Right cardiac atrium (tissue), 5 donors: Measurements from ENCODE around the gene TNNI3. TPM values are rescaled to one million over a fixed set of nuclear protein-coding genes. Genes with fewer than 3 reads are reported as not detected.

Source experiments
- ATAC-seq, 2 donors: fragments of 200-7000 bp; cut with Tn5 transposase; one replicate each; pipeline versions ENCODE4 v1.8.0 to v1.9.1; 2020; ENCODE audit warnings: moderate library complexity in 2 of 2, mild to moderate bottlenecking in 1 of 2
- DNase-seq, 3 donors: peaks; one replicate each; pipeline ENCODE4 v3.0.0-alpha.2; 2020
- H3K27ac ChIP-seq: one replicate; pipeline ENCODE4 v1.5.1; 2013; ENCODE audit warnings: mild to moderate bottlenecking, low read length, control low read depth, moderate library complexity
- H3K27me3 ChIP-seq: one replicate; pipeline ENCODE4 v1.6.1; 2013; ENCODE audit not compliant: control insufficient read depth, insufficient read depth
- H3K4me1 ChIP-seq: one replicate; pipeline ENCODE4 v1.6.1; 2013; ENCODE audit warnings: low read length; ENCODE audit not compliant: control insufficient read depth, insufficient read depth
- H3K4me3 ChIP-seq: one replicate; pipeline ENCODE4 v1.5.1; 2013; ENCODE audit warnings: low read length, control low read depth
- H3K9me3 ChIP-seq: one replicate; pipeline ENCODE4 v1.6.1; 2013; ENCODE audit warnings: low read length; ENCODE audit not compliant: control insufficient read depth
- WGBS: extraction: QIAGEN DNeasy Blood & Tissue Kit; methylation state at CpG from one replicate; pipeline ENCODE4 v1.1.7; 2013; 5-methylcytosine and 5-hydroxymethylcytosine counted together
- intact Hi-C, 4 donors: fragments of 100-400 bp; cut with DNase I; formaldehyde crosslinking; loops; one replicate each; pipeline versions ENCODE4 v1.11.0 to v1.14.0; 2022 to 2023
- polyA plus RNA-seq: library from polyadenylated mRNA; stranded (reverse); fragments of 200-250 nt; gene quantifications from one replicate; pipeline ENCODE4 v1.2.3, GENCODE V29; 2013
- total RNA-seq, 4 donors: library from RNA; stranded (reverse); fragmentation: NEBNext Ultra II Directional; extraction: Animal tissue kit (Norgen Biotek cat#: 25700); gene quantifications; one replicate each; pipeline ENCODE4 v1.2.1, GENCODE V29; 2021
- donor health status: healthy with polysubstance abuse.
- donor health status: DM: no; HTN: yes; CAD: no.
- donor health status: DM: no; HTN: no; CAD: no.
- donor health status: DM: no; HTN: yes; CAD: no; lungs with severe emphysema.
- donor health status: DM: yes; HTN: yes; CAD: no.

The TNNI3 gene
- total and polyA plus RNA-seq, 5 donors, result 1,638 to 8,501 (median 2,994) TPM

GRCh38 chr19:55116859-55117662 is 40.5 kb downstream of the TNNI3 start, which contains the start of gene PPP1R12C:
Gene PPP1R12C, minus strand, starts transcription at chr19:55117637. Its CDS starts 94 bp downstream, at chr19:55117543.
- Histone ChIP-seq H3K27me3 (no peaks in the 10 kb centered on the region), H3K9me3 (no peaks in the 10 kb centered on the region), H3K4me3 (peak within 1 kb of the TSS; percentile 91), H3K4me1 (peaks cover 25% of the 10 kb centered on the region), H3K27ac (peak within 1 kb of the TSS; percentile 84)
- WGBS, result under 1% methylated on average over 94 of the region's 97 CpGs
- intact Hi-C loops, result no loop called here
- DNase-seq, result peak; percentile 51 to 74 (median 74)
- no peak for ATAC-seq

- H3K4me3 ChIP-seq, result peak overlapping the region; percentile 91
- ATAC-seq, result peak; percentile 32 to 50
- WGBS, result under 1% methylated on average over 25 of the region's 25 CpGs
- H3K9me3 ChIP-seq, result no peaks in the 10 kb centered on the region
- peak overlapping the region; percentile 84 for H3K27ac ChIP-seq
- intact Hi-C loops, result no loop called here
- H3K4me1 ChIP-seq, result peaks cover 27% of the 10 kb centered on the region
- peak; percentile 78 to 87 (median 84) for DNase-seq
- no peaks in the 10 kb centered on the region for H3K27me3 ChIP-seq
Measured at GRCh38 chr19:55116232-55116858, 41.2 kb downstream of the TNNI3 start.

- H3K4me3 ChIP-seq, result peak overlapping the region; percentile 91
- peak overlapping the region; percentile 84 for H3K27ac ChIP-seq
- H3K9me3 ChIP-seq, result no peaks in the 10 kb centered on the region
- intact Hi-C loops, result no loop called here
- no peaks in the 10 kb centered on the region for H3K27me3 ChIP-seq
- no peak for ATAC-seq
- H3K4me1 ChIP-seq, result peaks cover 27% of the 10 kb centered on the region
- WGBS, result 37% methylated on average over 13 of the region's 13 CpGs
- DNase-seq, result no peak
Measured at GRCh38 chr19:55115446-55116065, 42.0 kb downstream of the TNNI3 start.

- Histone ChIP-seq H3K9me3 (no peaks in the 10 kb centered on the region), H3K4me3 (no peak overlapping the region), H3K27me3 (no peaks in the 10 kb centered on the region), H3K27ac (peak overlapping the region; percentile 83), H3K4me1 (peaks cover 27% of the 10 kb centered on the region)
- WGBS, result 80% methylated on average over 9 of the region's 9 CpGs
- no peak for ATAC-seq
- no peak for DNase-seq
- intact Hi-C loops, result no loop called here
Measured at GRCh38 chr19:55114566-55115145, 42.9 kb downstream of the TNNI3 start.

GRCh38 chr19:55113570-55114039 is 43.9 kb downstream of the TNNI3 start:
- Histone ChIP-seq H3K4me1 (peaks cover 24% of the 10 kb centered on the region), H3K27ac (peak overlapping the region; percentile 92), H3K4me3 (no peak overlapping the region), H3K9me3 (no peaks in the 10 kb centered on the region), H3K27me3 (no peaks in the 10 kb centered on the region)
- ATAC-seq (peak; percentile 69 to 71), DNase-seq (peak; percentile 94 to 95 (median 94))
- WGBS, result 19% methylated on average over 12 of the region's 12 CpGs
- intact Hi-C loops, result no loop called here

- DNase-seq (peak in 2 of 3 donors; percentile 36 to 67), ATAC-seq (no peak)
- peak overlapping the region; percentile 92 for H3K27ac ChIP-seq
- peaks cover 22% of the 10 kb centered on the region for H3K4me1 ChIP-seq
- intact Hi-C loops, result no loop called here
- no peaks in the 10 kb centered on the region for H3K9me3 ChIP-seq
- no peaks in the 10 kb centered on the region for H3K27me3 ChIP-seq
- H3K4me3 ChIP-seq, result no peak overlapping the region
- WGBS, result 56% methylated on average over 23 of the region's 23 CpGs
Measured at GRCh38 chr19:55112777-55113569, 44.6 kb downstream of the TNNI3 start.

GRCh38 chr19:55112246-55112776 is 45.2 kb downstream of the TNNI3 start:
- H3K4me1 ChIP-seq, result peaks cover 22% of the 10 kb centered on the region
- no peaks in the 10 kb centered on the region for H3K9me3 ChIP-seq
- H3K27ac ChIP-seq, result peak overlapping the region; percentile 92
- DNase-seq (peak in 2 of 3 donors; percentile 28 to 61), ATAC-seq (no peak)
- WGBS, result 93% methylated on average over 25 of the region's 25 CpGs
- H3K27me3 ChIP-seq, result no peaks in the 10 kb centered on the region
- H3K4me3 ChIP-seq, result no peak overlapping the region
- intact Hi-C loops, result no loop called here

GRCh38 chr19:55111238-55111831 is 46.2 kb downstream of the TNNI3 start:
- peak in 1 of 3 donors; percentile 45 for DNase-seq
- 55% methylated on average over 21 of the region's 21 CpGs for WGBS
- peak in 1 of 2 donors; percentile 2 for ATAC-seq
- H3K4me1 ChIP-seq, result peaks cover 22% of the 10 kb centered on the region
- H3K27me3 ChIP-seq, result no peaks in the 10 kb centered on the region
- peak overlapping the region; percentile 34 for H3K27ac ChIP-seq
- no peaks in the 10 kb centered on the region for H3K9me3 ChIP-seq
- intact Hi-C loops, result no loop called here
- H3K4me3 ChIP-seq, result no peak overlapping the region

- peaks cover 13% of the 10 kb centered on the region for H3K4me1 ChIP-seq
- ATAC-seq (no peak), DNase-seq (no peak)
- 83% methylated on average over 20 of the region's 20 CpGs for WGBS
- intact Hi-C loops, result no loop called here
- no peaks in the 10 kb centered on the region for H3K9me3 ChIP-seq
- no peak overlapping the region for H3K27ac ChIP-seq
- H3K4me3 ChIP-seq, result no peak overlapping the region
- H3K27me3 ChIP-seq, result no peaks in the 10 kb centered on the region
Measured at GRCh38 chr19:55109527-55110291, 47.8 kb downstream of the TNNI3 start.
